Upper lobe of left lung (tissue), 4 donors: ENCODE data around the gene PPAN.

Experiments
- CTCF ChIP-seq, 6 experiments: fragments of 450-650 bp in 4 of 6; fragments of 200-600 bp in 2 of 6; sonication (generic) in 2 of 6; IDR thresholded peaks; one replicate each; pipeline ENCODE4 v1.5.1; 2016 to 2019; ENCODE audit warnings: antibody characterized with exemption in 6 of 6
- EP300 ChIP-seq, 4 donors: sonication (generic); formaldehyde crosslinking; IDR thresholded peaks; one replicate each; pipeline ENCODE4 v1.5.1; 2017; ENCODE audit warnings: antibody characterized with exemption in 4 of 4, control low read depth in 2 of 4
- POLR2A ChIP-seq, 4 donors: fragments of 450-650 bp; IDR thresholded peaks; one replicate each; pipeline ENCODE4 v1.5.1; 2016 to 2017; ENCODE audit warnings: antibody characterized with exemption in 4 of 4, mild to moderate bottlenecking in 2 of 4
- POLR2AphosphoS5 ChIP-seq, 2 donors: sonication (generic); formaldehyde crosslinking; IDR thresholded peaks; one replicate each; pipeline ENCODE4 v1.5.1; 2017; ENCODE audit warnings: antibody characterized with exemption in 2 of 2

- TF ChIP-seq POLR2A (IDR thresholded peaks at IDR 0.05) (no peak), CTCF (IDR thresholded peaks at IDR 0.05) (no peak), POLR2AphosphoS5 (IDR thresholded peaks at IDR 0.05) (no peak), EP300 (IDR thresholded peaks at IDR 0.05) (no peak)
These were observed 5.9 kb upstream of the PPAN start for GRCh38 chr19:10100163-10100785.
